Vagina (tissue), 2 donors: ENCODE measurements around the gene ZNF408. TPM values are rescaled to one million over a fixed set of nuclear protein-coding genes. Genes with fewer than 3 reads are reported as not detected.
A peak's percentile ranks its signal among the peaks of the same experiment; 100 is the strongest.
"Not testable (repeated sequence)": the region's sequence is repeated elsewhere in the genome, so short reads cannot be mapped to it uniquely, and the experiment has no call there.

Experiments used
- DNase-seq, 2 donors: peaks; one replicate each; pipeline ENCODE4 v3.0.0-alpha.2; 2017; ENCODE audit errors: extremely low spot score in 2 of 2
- H3K27ac ChIP-seq: fragments of 200-600 bp; sonication (generic); one replicate; pipeline ENCODE4 v1.5.1; 2019
- H3K27me3 ChIP-seq: fragments of 200-600 bp; sonication (generic); one replicate; pipeline ENCODE4 v1.5.1; 2019
- H3K36me3 ChIP-seq, 2 donors: fragments of 200-600 bp; sonication (generic); one replicate each; pipeline ENCODE4 v1.5.1; 2017 to 2019
- H3K4me1 ChIP-seq: fragments of 200-600 bp; sonication (generic); one replicate; pipeline ENCODE4 v1.5.1; 2019
- H3K4me3 ChIP-seq, 2 donors: fragments of 200-600 bp; sonication (generic); 1 replicate in 1 of 2; 2 replicates in 1 of 2; pipeline ENCODE4 v1.5.1; 2016 to 2019
- H3K9me3 ChIP-seq: fragments of 200-600 bp; sonication (generic); one replicate; pipeline ENCODE4 v1.5.1; 2019
- CTCF ChIP-seq, 3 experiments: fragments of 450-650 bp in 2 of 3; fragments of 200-600 bp in 1 of 3; sonication (generic) in 1 of 3; IDR thresholded peaks; one replicate each; pipeline ENCODE4 v1.5.1; 2017 to 2019; ENCODE audit warnings: antibody characterized with exemption in 3 of 3, mild to moderate bottlenecking in 2 of 3, moderate library complexity in 2 of 3
- POLR2A ChIP-seq, 2 donors: fragments of 450-650 bp; IDR thresholded peaks; one replicate each; pipeline ENCODE4 v1.6.1; 2017; ENCODE audit warnings: antibody characterized with exemption in 2 of 2, mild to moderate bottlenecking in 2 of 2, moderate library complexity in 2 of 2
- POLR2AphosphoS5 ChIP-seq, 2 donors: sonication (generic); formaldehyde crosslinking; IDR thresholded peaks; one replicate each; pipeline ENCODE4 v1.9.0; 2017; ENCODE audit warnings: antibody characterized with exemption in 2 of 2, mild to moderate bottlenecking in 2 of 2, low read depth in 1 of 2; ENCODE audit not compliant: insufficient read depth in 1 of 2
- intact Hi-C: fragments of 100-400 bp; cut with DNase I; formaldehyde crosslinking; loops from one replicate; pipeline ENCODE4 v1.15.1; 2023
- total RNA-seq: library from RNA; depleted of rRNA; stranded (reverse); fragments of >200 nt; gene quantifications from one replicate; pipeline ENCODE4 v1.2.3, GENCODE V29; 2016

Gene ZNF408
- total RNA-seq, 1 donor from 2014 or later, result 12.5 TPM

- DNase-seq, result no peak
- intact Hi-C loops, result no loop called here
- no peak for TF ChIP-seq CTCF (IDR thresholded peaks at IDR 0.05)
- TF ChIP-seq POLR2AphosphoS5 (IDR thresholded peaks at IDR 0.05; ENCODE audit: insufficient read depth in 1 of 2, low read depth in 1 of 2), result no peak
- TF ChIP-seq POLR2A (IDR thresholded peaks at IDR 0.05), result no peak
- Histone ChIP-seq H3K27me3 (no peaks in the 10 kb centered on the region), H3K27ac (peak overlapping the region; percentile 78), H3K4me1 (peaks cover 21% of the 10 kb centered on the region), H3K36me3 (peaks cover 3 to 76% of the 10 kb centered on the region in 2 donors), H3K9me3 (no peaks in the 10 kb centered on the region), H3K4me3 (no peak overlapping the region)
Measured at GRCh38 chr11:46666516-46666915, 34.3 kb upstream of the ZNF408 start.

GRCh38 chr11:46667043-46667481 lies 33.8 kb upstream of the ZNF408 start:
- Histone ChIP-seq H3K4me3 (no peak overlapping the region), H3K9me3 (no peaks in the 10 kb centered on the region), H3K27me3 (no peaks in the 10 kb centered on the region), H3K36me3 (peaks cover 3 to 76% of the 10 kb centered on the region in 2 donors), H3K4me1 (peaks cover 21% of the 10 kb centered on the region), H3K27ac (peak overlapping the region; percentile 78)
- intact Hi-C loops, result no loop called here
- no peak for DNase-seq
- TF ChIP-seq CTCF (IDR thresholded peaks at IDR 0.05) (no peak), POLR2A (IDR thresholded peaks at IDR 0.05) (no peak)

- Histone ChIP-seq H3K4me3 (no peak overlapping the region), H3K4me1 (peaks cover 23% of the 10 kb centered on the region), H3K9me3 (no peaks in the 10 kb centered on the region), H3K36me3 (peaks cover 3 to 77% of the 10 kb centered on the region in 2 donors), H3K27ac (peak overlapping the region; percentile 78), H3K27me3 (no peaks in the 10 kb centered on the region)
- DNase-seq, result no peak
- TF ChIP-seq POLR2AphosphoS5 (IDR thresholded peaks at IDR 0.05; ENCODE audit: insufficient read depth in 1 of 2, low read depth in 1 of 2), result no peak
- no peak for TF ChIP-seq CTCF (IDR thresholded peaks at IDR 0.05)
- TF ChIP-seq POLR2A (IDR thresholded peaks at IDR 0.05), result no peak
- intact Hi-C loops, result loop anchor here (1.0 kb wide), 1 partner anchor 14 kb away; no protein-coding TSS in a partner anchor
Measured at GRCh38 chr11:46668480-46669085, 32.2 kb upstream of the ZNF408 start.

GRCh38 chr11:46669711-46670139 lies 31.1 kb upstream of the ZNF408 start:
- no peaks in the 10 kb centered on the region for H3K27me3 ChIP-seq
- H3K27ac ChIP-seq, result no peak overlapping the region
- TF ChIP-seq POLR2AphosphoS5 (IDR thresholded peaks at IDR 0.05; ENCODE audit: insufficient read depth in 1 of 2, low read depth in 1 of 2), result no peak
- TF ChIP-seq CTCF (IDR thresholded peaks at IDR 0.05), result peak in 1 of 3 experiments; percentile 10
- DNase-seq, result no peak
- H3K4me1 ChIP-seq, result peaks cover 34% of the 10 kb centered on the region
- no peaks in the 10 kb centered on the region for H3K9me3 ChIP-seq
- peaks cover 3 to 72% of the 10 kb centered on the region in 2 donors for H3K36me3 ChIP-seq
- intact Hi-C loops, result loop anchor here (1.0 kb wide), 1 partner anchor 15 kb away; no protein-coding TSS in a partner anchor
- H3K4me3 ChIP-seq, result no peak overlapping the region

GRCh38 chr11:46670521-46670920 lies 30.3 kb upstream of the ZNF408 start:
- H3K27ac ChIP-seq, DNase-seq, H3K27me3 ChIP-seq, intact Hi-C loops, H3K4me3 ChIP-seq, H3K9me3 ChIP-seq: not testable (repeated sequence)
- peaks cover 3 to 64% of the 10 kb centered on the region in 2 donors for H3K36me3 ChIP-seq
- H3K4me1 ChIP-seq, result peaks cover 42% of the 10 kb centered on the region
